HG02840 (cell line): ENCODE data around the gene RABL3.
"Not testable (repeated sequence)": the region's sequence is repeated elsewhere in the genome, so short reads cannot be mapped to it uniquely, and the experiment has no call there.

Experiments used
- ATAC-seq: cut with Tn5 transposase; IDR thresholded peaks from one replicate; pipeline ENCODE4 v1.9.1; 2021; ENCODE audit warnings: mild to moderate bottlenecking, moderate library complexity, moderate number of reproducible peaks; ENCODE audit not compliant: unreplicated experiment, low FRiP score

RABL3 gene

DNA sequence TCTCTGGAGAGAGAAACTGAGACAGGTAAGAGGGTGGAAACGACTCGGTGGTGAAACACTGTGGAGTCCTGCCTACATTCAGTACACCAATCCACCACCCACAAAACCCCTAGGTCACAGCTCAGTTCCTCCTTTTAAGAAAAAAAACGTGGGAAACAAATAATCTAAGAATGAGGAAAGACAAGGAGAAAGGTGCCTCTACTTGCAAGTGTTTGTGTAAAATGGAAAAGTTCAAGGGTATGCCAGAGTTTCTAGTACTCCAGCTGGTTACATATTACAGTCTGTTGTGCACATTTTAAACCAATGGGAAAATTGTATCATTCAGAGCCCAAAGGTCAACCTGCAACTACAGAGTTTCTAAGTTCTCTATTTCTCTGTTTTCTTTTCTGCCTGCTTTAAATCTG lies 92.5 kb downstream of the RABL3 start:
- ATAC-seq: no peak

DNA sequence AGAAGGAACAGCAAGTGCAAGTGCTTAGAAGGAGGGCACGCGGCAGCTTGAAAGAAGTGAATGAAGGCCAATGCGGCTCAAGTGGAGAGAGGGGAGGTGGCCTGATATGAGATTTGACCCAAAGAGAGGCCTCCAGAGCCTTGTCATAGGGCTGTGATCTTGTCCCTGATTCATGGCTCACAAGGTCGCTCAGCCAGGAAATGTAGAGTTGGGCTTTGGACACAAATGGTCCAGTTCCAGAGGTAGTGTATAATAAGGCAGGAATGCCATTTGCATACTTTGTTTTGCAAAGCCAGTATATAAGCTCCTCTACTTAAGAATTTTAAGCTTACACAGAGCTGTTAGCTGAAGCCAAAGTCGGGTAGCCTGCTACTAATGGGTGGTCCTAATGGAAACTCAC lies 94.0 kb downstream of the RABL3 start:
- no peak for ATAC-seq

DNA sequence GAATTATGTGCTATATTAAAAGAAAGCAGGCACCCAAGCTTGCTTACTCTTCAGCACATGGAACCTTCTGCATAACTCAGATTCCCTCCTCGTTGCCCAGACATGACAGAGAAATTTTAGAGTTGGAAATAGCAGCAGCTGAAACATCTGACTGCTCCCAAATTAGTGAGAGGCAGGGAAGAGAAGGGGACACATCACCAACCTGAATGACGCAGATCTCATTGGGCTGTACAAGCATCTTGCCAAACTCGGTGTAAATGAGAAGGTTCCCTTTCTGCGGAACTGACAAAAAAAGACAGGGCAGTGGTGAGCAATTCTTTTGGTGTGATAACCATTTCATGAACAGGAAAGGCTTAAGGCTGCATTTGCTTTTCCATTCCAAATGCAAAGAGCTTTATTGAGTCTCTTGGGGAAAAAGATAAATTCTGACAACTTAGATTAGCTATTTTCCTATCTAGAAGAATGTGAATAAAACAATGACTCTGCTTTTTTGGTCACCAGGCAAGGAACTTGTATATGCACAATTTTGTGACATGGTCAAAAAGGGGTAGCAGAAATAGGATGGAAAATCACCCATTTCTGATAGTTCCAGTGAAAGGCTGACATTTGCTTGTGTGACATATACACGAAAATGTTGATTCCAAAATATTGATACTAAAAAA lies 95.4 kb downstream of the RABL3 start:
- ATAC-seq: no peak

DNA sequence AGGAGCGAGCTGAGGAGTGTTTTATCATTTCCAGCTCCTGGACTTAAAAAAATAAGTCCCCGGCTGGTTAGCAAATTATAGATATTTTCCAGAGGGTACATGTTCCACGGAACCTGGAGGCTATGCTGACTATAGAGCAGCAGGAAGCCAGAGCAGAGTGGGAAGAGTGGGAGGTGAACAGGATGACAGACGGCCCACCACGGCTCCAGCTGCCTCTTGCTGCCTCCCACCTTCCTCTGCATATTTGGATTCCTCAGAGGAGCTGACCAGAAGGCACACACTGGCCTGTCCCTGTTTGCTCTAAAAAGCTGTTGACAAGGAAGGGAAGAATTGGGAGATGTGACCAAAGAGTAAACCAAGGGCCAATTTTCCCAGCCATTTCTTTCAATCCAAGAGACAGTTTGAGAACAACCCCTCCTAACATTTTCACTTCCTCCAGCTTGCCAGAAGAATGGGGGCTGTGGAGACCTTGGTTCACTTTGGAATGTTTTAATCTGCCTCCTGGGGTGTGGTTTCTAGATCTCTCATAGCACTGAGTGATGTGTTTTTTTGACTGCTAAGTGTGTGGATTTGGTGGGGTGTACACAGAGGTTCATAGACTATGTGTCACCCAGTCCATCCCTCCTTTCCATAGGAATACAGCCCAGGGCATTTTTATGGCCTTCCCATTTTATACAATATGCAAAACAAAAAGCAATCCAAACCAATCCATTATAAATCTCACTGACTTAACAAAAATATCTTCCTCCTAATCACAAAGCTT lies 97.1 kb downstream of the RABL3 start:
- ATAC-seq: no peak

DNA sequence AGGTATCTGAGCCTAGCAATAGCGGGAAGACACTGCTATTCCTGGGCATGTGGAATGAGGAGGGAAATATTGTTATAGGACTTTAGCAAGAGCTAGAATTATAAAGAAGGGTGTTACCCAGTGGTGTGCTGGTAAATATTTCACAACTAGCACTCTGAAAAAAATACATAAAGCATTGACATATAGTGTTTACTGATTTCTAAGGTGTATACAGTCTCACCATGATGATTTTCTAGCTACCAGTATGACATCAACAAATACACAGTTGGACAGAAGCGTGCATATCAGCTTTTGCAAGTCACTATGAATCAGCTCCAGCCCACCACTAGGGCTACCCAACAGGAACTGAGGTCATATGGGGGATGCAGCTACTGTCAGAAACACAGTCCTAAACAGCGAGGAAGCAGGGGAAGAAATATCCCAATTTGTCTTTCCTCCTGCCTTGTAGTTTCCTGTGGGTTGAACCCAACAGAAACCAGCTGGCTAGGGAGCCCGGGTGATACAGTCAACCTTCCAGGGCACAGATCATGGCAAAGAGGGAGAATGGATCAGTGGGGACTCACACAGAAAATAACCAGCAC lies 99.9 kb downstream of the RABL3 start:
- ATAC-seq: no peak

DNA sequence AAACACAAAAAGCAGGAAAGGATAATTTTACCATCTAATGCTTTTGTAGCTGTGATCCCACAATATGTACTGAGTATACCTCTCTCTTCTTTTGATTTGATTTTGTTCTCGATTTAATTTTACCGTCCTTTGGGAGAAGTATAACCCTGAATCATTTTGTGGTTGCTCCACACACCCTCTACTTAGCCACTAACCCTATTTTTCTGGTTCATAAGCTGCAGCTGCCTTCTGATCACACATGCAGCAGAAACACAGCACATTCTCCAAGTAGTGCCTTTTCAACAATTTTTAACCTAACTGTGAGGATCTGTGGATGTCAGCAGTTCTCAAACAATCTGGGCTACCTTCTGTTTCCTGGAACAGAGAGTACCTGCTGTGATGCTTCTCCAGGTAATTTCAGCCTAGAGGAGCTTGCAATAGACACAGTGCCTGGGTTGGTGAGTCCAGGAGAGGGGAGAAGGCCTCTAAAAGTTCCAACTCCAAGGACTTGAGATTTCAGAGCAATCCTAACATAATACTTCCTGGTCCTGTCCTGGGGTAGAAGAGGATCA lies 100.5 kb downstream of the RABL3 start:
- no peak for ATAC-seq

DNA sequence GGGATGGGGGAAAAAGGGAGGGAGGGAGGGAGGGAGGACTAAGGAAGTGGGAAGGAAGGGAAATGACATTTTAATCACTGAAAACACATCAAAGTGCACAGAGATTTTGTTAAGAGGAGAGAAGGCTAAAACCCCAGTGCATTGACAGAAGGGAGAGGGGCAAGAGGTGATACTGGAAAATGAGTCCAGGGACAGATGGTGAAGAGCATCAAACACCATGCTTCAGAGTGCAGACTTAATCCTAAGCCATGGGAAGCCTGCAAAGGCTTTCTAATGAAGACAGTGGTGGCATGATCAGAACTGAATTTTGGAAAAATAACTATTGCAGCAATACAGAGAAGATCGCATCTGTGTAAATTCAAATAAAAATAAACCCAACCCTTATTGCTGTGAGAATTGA lies 102.1 kb downstream of the RABL3 start:
- no peak for ATAC-seq

DNA sequence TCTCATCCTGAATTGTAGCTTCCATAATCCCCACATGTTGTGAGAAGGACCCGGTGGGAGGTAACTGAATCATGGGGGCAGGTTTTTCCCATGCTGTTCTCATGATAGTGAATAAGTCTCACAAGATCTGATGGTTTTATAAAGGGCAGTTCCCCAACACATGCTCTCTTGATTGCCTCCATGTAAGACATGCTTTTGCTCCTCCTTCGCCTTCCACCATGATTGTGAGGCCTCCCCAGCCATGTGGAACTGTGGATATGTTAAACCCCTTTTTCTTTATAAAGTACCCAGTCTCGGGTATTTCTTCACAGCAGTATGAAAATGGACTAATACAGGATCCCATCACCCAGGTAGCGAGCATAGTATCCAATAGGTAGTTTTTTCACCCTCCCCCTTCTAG lies 103.5 kb downstream of the RABL3 start:
- not testable (repeated sequence) for ATAC-seq

DNA sequence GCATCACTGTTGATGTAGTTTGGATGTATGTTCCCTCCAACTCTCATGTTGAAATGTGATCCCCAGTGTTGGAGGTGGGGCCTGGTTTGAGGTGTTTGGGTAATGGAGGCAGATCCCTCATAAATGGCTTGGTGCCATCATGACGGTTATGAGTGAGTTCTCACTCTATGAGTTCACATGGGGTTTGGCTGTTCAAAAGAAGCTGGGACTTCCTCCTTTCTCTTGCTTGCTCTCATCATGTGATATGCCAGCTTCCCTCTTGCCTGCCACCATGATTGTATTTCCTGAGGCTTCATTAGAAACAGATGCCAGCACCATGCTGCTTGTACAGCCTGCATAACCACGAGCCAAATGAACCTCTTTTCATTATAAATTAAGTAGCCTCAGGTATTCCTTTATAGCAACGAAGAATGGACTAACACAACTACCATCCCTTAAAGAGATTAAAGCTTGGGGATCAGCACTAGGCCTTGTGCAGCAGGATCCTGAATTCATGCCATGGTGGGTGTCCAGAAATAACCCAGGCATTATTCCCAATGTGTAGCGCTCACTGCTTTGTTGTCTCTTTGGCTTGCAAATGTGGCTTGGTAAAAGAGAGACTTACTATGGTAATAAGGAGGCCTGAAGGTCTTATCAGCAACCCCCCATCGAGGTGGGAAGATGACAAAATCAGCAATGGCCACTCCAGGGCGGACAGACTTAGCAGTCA lies 104.3 kb downstream of the RABL3 start:
- ATAC-seq: no peak

DNA sequence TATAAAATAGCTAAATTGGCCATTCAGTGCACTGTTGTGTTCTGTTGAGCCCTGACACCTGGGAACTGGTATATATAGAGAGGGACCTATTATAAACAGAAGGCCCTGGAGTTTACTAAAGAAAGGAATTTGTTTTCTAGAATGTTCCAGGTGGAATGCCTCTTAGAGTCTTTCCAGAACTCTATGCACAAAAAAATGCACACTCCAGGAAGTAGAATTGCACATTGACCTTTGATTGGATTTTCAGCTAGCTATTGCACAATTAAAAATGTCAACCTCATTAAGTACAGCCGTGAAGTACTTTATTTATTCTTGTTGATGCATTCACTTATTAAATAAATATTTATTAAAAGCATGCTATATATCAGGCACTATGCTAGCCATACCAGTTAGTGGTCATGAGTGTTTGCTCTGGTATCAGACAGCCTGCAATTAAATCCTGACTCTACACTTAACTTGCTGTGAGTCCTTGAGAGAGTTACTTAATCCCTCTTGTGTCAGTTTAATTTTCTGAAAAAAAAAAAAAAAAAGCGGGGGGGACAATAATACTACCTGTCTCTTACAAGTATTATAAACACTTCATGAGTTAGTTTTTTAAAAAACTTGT lies 105.4 kb downstream of the RABL3 start:
- ATAC-seq: no peak
